Measurements from ENCODE around the gene CCNJ. TPM values are rescaled to one million over a fixed set of nuclear protein-coding genes. Genes with fewer than 3 reads are reported as not detected.

Gene CCNJ
- total and polyA plus RNA-seq, 2 donors (not counting 1 experiment from before 2014, with no cell fraction given) = 2.8 to 8.9 TPM

DNA sequence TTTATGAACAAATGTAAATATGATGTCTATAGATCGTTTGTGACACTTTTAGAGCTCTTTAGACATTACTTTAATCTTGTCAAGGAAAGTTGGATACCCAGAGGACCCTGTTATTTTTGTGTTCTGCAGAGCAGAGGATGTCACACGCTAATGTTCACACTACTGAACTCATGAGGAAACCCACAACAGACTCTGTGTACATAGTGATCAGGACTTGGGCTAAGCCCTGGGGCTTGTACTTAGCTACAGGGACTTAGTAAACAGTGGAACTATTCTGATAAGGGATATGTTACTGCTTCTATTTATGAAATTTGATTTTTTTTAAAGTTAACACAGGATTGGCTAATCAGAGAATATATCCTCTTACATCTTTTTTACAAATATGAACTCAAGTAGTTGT lies 50.6 kb downstream of the CCNJ start:
- no peaks in the 10 kb centered on the region for H3K79me2 ChIP-seq (ENCODE audit: control insufficient read depth, insufficient read depth, low read length)
- TF ChIP-seq EZH2 (IDR thresholded peaks at IDR 0.05; ENCODE audit: borderline replicate concordance, insufficient read depth, low read depth, low read length, poor library complexity, severe bottlenecking) = no peak
- no peak for TF ChIP-seq CTCF (IDR thresholded peaks at IDR 0.05)
- no peak overlapping the region for H2AFZ ChIP-seq (ENCODE audit: insufficient read depth, low read depth, low read length, poor library complexity, severe bottlenecking)
- H3K9ac ChIP-seq (ENCODE audit: low read length) = no peak overlapping the region
- peaks cover 5 to 8% (median 7%) of the 10 kb centered on the region in 3 donors for H3K9me3 ChIP-seq (ENCODE audit: control extremely low read depth in 1 of 3, control insufficient read depth in 2 of 3, insufficient read depth in 1 of 3, low read length in 2 of 3)
- H3K4me1 ChIP-seq (ENCODE audit: control insufficient read depth in 2 of 2, insufficient read depth in 2 of 2, low read length in 2 of 2) = peaks cover 6 to 9% of the 10 kb centered on the region in 2 donors
- DNase-seq = no peak
- ChIA-PET POLR2A (no interaction called here), CTCF (interaction anchor here (0.7 to 1.6 kb wide), 2 partner anchors 9 to 36 kb away, joined by 3 to 6 read pairs; partner anchors contain the start of gene ZNF518A)
- Mint-ChIP-seq H3K27me3 (peaks cover 61% of the 10 kb centered on the region), H3K9me3 (ENCODE audit: insufficient read depth) (peaks cover 2% of the 10 kb centered on the region), H3K4me1 (peaks cover 11% of the 10 kb centered on the region), H3K4me3 (no peak overlapping the region), H3K27ac (no peak overlapping the region)
- H4K20me1 ChIP-seq (ENCODE audit: control insufficient read depth, insufficient read depth, low read length, poor library complexity, severe bottlenecking) = no peaks in the 10 kb centered on the region
- peaks cover 0 to 53% (median 32%) of the 10 kb centered on the region in 4 experiments for H3K27me3 ChIP-seq (replicated peaks in 1 of 4; ENCODE audit: control extremely low read depth in 1 of 4, control insufficient read depth in 3 of 4, insufficient read depth in 4 of 4, low read length in 3 of 4)
- WGBS (ENCODE audit: insufficient coverage) = no CpG with 5 or more reads among the region's 2 CpGs
- intact Hi-C loops (cut with micrococcal nuclease) = no loop called here
- H3K4me3 ChIP-seq (ENCODE audit: control extremely low read depth in 1 of 5, extremely low read depth in 1 of 5, insufficient read depth in 1 of 5, low read depth in 2 of 5, low read length in 4 of 5) = no peak overlapping the region
- no peak overlapping the region for H3K27ac ChIP-seq (ENCODE audit: low read length in 2 of 2)
- no peaks in the 10 kb centered on the region for H3K36me3 ChIP-seq (replicated peaks in 1 of 2; ENCODE audit: control extremely low read depth in 1 of 2, control insufficient read depth in 1 of 2, extremely low read depth in 1 of 2, insufficient read depth in 2 of 2, low read length in 1 of 2)
- ATAC-seq (ENCODE audit: low read depth) = no peak
- no peak overlapping the region for H3K4me2 ChIP-seq (replicated peaks; ENCODE audit: low read depth, low read length, poor library complexity, severe bottlenecking)

GRCh38 chr10:96096958-96097357 lies 53.6 kb downstream of the CCNJ start:
- no peaks in the 10 kb centered on the region for H3K9me3 Mint-ChIP-seq (ENCODE audit: insufficient read depth)
- Histone ChIP-seq H3K36me3 (replicated peaks in 1 of 2; ENCODE audit: control extremely low read depth in 1 of 2, control insufficient read depth in 1 of 2, extremely low read depth in 1 of 2, insufficient read depth in 2 of 2, low read length in 1 of 2) (no peaks in the 10 kb centered on the region), H3K9ac (ENCODE audit: low read length) (no peak overlapping the region), H3K27me3 (replicated peaks in 1 of 4; ENCODE audit: control extremely low read depth in 1 of 4, control insufficient read depth in 3 of 4, insufficient read depth in 4 of 4, low read length in 3 of 4) (peaks cover 0 to 69% (median 43%) of the 10 kb centered on the region in 4 experiments), H3K79me2 (ENCODE audit: control insufficient read depth, insufficient read depth, low read length) (no peaks in the 10 kb centered on the region), H4K20me1 (ENCODE audit: control insufficient read depth, insufficient read depth, low read length, poor library complexity, severe bottlenecking) (no peaks in the 10 kb centered on the region), H3K27ac (ENCODE audit: low read length in 2 of 2) (no peak overlapping the region), H2AFZ (ENCODE audit: insufficient read depth, low read depth, low read length, poor library complexity, severe bottlenecking) (no peak overlapping the region), H3K4me3 (ENCODE audit: control extremely low read depth in 1 of 5, extremely low read depth in 1 of 5, insufficient read depth in 1 of 5, low read depth in 2 of 5, low read length in 4 of 5) (no peak overlapping the region), H3K9me3 (ENCODE audit: control extremely low read depth in 1 of 3, control insufficient read depth in 2 of 3, insufficient read depth in 1 of 3, low read length in 2 of 3) (no peaks in the 10 kb centered on the region), H3K4me1 (ENCODE audit: control insufficient read depth in 2 of 2, insufficient read depth in 2 of 2, low read length in 2 of 2) (no peaks in the 10 kb centered on the region), H3K4me2 (replicated peaks; ENCODE audit: low read depth, low read length, poor library complexity, severe bottlenecking) (no peak overlapping the region)
- H3K4me1 Mint-ChIP-seq = peaks cover 3% of the 10 kb centered on the region
- ChIA-PET CTCF (interaction anchor here (0.8 kb wide), 1 partner anchor 80 kb away, joined by 3 read pairs; no protein-coding TSS in a partner anchor), POLR2A (no interaction called here)
- TF ChIP-seq CTCF (IDR thresholded peaks at IDR 0.05) = no peak
- TF ChIP-seq EZH2 (IDR thresholded peaks at IDR 0.05; ENCODE audit: borderline replicate concordance, insufficient read depth, low read depth, low read length, poor library complexity, severe bottlenecking) = no peak
- ATAC-seq (ENCODE audit: low read depth) = no peak
- no peak overlapping the region for H3K4me3 Mint-ChIP-seq
- no peak for DNase-seq
- H3K27ac Mint-ChIP-seq = no peak overlapping the region
- H3K27me3 Mint-ChIP-seq = peaks cover 79% of the 10 kb centered on the region
- WGBS (ENCODE audit: insufficient coverage) = no CpG with 5 or more reads among the region's 1 CpG
- intact Hi-C loops (cut with micrococcal nuclease) = no loop called here

Data from B cell (primary cell).